GM18951 (cell line): Measurements from ENCODE around the gene ETV3.

Source experiments
- POLR2A ChIP-seq: IDR thresholded peaks from 4 replicates; pipeline ENCODE4 v1.6.1; 2011; ENCODE audit warnings: mild to moderate bottlenecking; ENCODE audit not compliant: insufficient read length, insufficient read depth; ENCODE audit errors: extremely low read depth
- in situ Hi-C: fragments of 300-500 bp; cut with MboI; formaldehyde crosslinking; loops from one replicate; pipeline ENCODE4 v1.12.0; 2022; ENCODE audit warnings: low sequenced_read_pairs, mixed read lengths, inconsistent platforms; ENCODE audit not compliant: unreplicated experiment

Gene ETV3

GRCh38 chr1:157092831-157093230 lies 45.4 kb downstream of the ETV3 start:
- in situ Hi-C loops = no loop called here
- TF ChIP-seq POLR2A = no peak

DNA sequence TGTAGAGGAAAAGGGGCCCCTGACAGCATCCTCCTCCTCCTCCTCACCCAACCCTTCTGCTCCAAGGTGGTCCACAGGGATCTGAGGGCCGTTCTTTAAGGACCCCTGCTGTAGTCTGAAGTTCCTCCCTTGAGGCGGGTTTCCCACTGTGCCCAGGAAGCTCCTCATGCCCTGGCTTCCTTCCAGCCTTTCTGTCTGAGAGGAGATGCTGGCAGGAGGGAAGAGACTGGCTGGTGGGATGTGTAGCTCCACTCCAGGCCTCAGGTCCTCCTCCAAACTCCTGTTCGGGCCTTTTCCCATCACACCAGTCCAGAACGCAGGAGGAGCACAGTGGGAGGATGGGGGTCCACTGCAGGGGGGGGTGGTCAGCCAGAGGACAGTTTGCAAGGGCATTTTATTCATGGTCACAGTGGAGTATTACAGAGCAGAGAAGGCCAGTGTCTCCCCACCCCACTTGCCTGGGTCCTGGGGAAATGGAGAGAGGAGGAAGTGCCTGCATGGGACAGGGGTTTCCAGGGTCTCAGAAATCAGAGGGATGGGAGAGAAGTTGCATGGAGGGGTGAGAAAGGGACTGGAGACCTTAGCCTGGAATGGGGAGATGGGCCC lies 46.4 kb downstream of the ETV3 start:
- in situ Hi-C loops = no loop called here
- TF ChIP-seq POLR2A = no peak

- no peak for TF ChIP-seq POLR2A
- in situ Hi-C loops = no loop called here
Observed at GRCh38 chr1:157091186-157091585, 47.0 kb downstream of the ETV3 start.

DNA sequence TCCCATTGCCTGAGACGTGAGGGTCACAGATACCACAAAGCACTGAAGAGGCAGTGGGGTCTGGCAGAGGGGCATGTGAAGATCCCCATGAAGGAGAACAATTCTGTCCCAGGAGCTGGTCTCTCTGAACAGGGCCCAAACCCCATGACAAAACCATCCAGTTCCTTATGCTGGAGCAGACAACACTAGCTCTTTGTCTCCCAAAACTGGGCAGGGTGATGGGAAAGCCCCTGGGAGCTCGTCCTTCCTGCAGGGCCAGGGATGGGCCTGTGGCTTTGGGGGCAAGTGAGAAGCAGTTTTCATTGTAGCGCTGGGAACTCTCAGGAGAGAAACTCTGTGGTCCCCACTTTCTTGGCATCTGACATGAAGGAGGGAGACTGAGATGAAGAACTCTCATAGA lies 47.4 kb downstream of the ETV3 start:
- no peak for TF ChIP-seq POLR2A
- in situ Hi-C loops = no loop called here

- in situ Hi-C loops = no loop called here
- TF ChIP-seq POLR2A = no peak
Observed at GRCh38 chr1:157090196-157090647, 48.0 kb downstream of the ETV3 start.

GRCh38 chr1:157089789-157090188 lies 48.4 kb downstream of the ETV3 start:
- in situ Hi-C loops = no loop called here
- no peak for TF ChIP-seq POLR2A

- no peak for TF ChIP-seq POLR2A
- in situ Hi-C loops = no loop called here
Observed at GRCh38 chr1:157088607-157089006, 49.6 kb downstream of the ETV3 start.

DNA sequence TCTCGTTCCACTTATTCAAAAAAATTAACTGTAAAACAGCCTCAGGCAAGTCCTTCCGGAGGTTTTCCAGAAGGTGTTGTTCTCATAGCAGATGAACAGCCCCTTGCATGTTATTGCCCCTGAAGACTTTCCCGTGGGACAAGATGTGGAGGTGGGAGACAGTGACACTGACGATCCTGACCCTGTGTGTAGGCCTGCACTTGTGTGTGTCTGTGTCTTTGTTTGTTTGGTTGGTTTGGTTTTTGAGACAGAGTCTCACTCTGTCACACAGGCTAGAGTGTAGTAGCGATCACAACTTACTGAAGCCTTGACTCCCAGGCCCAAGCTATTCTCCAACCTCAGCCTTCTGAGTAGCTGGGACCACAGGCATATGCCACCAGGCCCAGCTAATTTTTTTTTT lies 51.2 kb downstream of the ETV3 start:
- in situ Hi-C loops = no loop called here
- TF ChIP-seq POLR2A = no peak

GRCh38 chr1:157086299-157086698 lies 51.9 kb downstream of the ETV3 start:
- TF ChIP-seq POLR2A = no peak
- in situ Hi-C loops = no loop called here

GRCh38 chr1:157085421-157085820 lies 52.8 kb downstream of the ETV3 start:
- in situ Hi-C loops = no loop called here
- no peak for TF ChIP-seq POLR2A

GRCh38 chr1:157084720-157085119 lies 53.5 kb downstream of the ETV3 start:
- in situ Hi-C loops = no loop called here
- no peak for TF ChIP-seq POLR2A

- in situ Hi-C loops = no loop called here
- no peak for TF ChIP-seq POLR2A
Observed at GRCh38 chr1:157081707-157082106, 56.5 kb downstream of the ETV3 start.

- no peak for TF ChIP-seq POLR2A
- in situ Hi-C loops = no loop called here
Observed at GRCh38 chr1:157080714-157081113, 57.5 kb downstream of the ETV3 start.

DNA sequence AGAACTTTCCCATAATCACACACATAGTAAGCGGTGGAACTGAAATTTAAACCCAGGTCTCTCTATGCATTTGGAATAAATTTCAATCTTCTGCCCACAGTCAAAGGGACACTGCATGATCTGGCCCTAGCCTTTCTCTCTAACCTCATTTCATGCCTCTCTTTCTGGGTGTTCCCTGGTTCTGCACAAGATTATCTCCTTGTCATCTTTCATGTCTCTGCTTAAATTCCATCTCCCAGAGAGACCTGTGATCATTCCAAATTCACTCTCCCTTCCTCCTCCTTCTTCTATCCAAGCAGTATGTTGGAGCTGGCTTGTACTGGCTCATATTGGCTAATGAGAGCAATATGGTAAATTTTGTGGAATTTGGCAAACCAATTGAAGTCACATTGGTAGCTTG lies 60.8 kb downstream of the ETV3 start:
- in situ Hi-C loops = no loop called here

More for the DNA sequence above, 60.8 kb downstream of the ETV3 start:
- TF ChIP-seq POLR2A = no peak
